GM18519 (cell line): ENCODE data around the gene C4orf36.
"Not testable (repeated sequence)": the region's sequence is repeated elsewhere in the genome, so short reads cannot be mapped to it uniquely, and the experiment has no call there.

ENCODE experiments used
- ATAC-seq: cut with Tn5 transposase; IDR thresholded peaks from one replicate; pipeline ENCODE4 v1.9.1; 2021; ENCODE audit warnings: mild to moderate bottlenecking, moderate library complexity; ENCODE audit not compliant: unreplicated experiment, low FRiP score

Gene C4orf36

GRCh38 chr4:86917212-86918039 lies 25.2 kb upstream of the C4orf36 start:
- no peak for ATAC-seq

- ATAC-seq, result no peak
These were observed 24.2 kb upstream of the C4orf36 start for GRCh38 chr4:86916392-86916791.

DNA sequence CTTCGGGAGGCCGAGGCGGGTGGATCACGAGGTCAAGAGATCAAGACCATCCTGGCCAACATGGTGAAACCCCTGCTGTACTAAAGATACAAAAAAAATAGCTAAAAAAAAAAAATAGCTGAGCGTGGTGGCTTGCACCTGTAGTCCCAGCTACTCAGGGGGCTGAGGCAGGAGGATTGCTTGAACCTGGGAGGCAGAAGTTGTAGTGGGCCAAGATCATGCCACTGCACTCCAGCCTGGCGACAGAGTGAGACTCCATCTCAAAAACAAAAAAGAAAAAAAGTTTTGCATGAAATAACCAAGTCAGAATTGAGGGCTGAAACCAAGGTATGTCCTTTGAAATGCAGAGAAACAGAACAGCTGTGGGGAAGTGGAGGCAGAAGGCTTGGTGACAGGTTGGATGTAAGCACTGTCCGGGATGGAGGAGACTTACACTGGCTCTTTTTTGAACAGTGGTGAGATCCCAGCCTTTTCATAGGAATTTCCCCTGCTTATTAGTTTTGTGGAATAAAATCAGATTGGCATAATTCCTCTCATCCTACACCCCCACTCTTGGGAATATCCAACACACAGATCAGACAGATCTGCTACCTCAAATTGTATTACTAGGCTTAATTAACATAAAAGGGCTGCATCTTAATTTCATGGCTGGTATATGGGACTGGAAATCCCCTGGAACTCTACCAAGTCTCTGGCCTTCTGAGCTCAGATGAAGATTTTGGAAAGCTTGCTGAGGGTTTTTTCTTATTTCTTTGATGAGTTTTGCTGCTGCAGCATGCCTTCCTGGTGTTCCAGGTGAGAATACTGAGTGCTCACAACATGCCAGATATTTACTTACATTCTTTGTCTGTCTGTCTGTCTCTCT lies 18.8 kb upstream of the C4orf36 start:
- no peak for ATAC-seq

- no peak for ATAC-seq
These were observed 18.1 kb upstream of the C4orf36 start for GRCh38 chr4:86910369-86910768.

GRCh38 chr4:86909546-86910295 lies 17.5 kb upstream of the C4orf36 start:
- ATAC-seq, result no peak

- no peak for ATAC-seq
These were observed 16.0 kb upstream of the C4orf36 start for GRCh38 chr4:86908251-86908657.

- ATAC-seq, result no peak
These were observed 9.6 kb upstream of the C4orf36 start for GRCh38 chr4:86901864-86902263.

DNA sequence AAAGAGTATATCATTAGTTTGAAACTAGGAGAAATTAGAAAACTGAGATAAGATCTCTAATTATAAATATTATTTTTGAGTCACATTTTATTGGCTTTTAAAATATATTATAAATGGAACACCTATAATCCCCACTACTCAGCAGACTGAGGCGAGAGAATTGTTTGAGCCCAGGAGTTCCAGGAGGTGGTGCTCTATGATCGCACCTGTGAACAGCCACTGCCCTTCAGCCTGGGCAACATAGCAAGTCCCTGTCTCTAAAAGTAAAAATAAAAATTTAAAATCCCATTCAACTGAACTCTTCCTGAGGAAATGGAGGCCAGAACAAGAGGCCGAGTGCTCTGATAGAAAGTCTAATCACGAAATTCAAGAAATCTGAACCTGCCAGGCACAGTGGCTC lies 6.3 kb upstream of the C4orf36 start:
- no peak for ATAC-seq

DNA sequence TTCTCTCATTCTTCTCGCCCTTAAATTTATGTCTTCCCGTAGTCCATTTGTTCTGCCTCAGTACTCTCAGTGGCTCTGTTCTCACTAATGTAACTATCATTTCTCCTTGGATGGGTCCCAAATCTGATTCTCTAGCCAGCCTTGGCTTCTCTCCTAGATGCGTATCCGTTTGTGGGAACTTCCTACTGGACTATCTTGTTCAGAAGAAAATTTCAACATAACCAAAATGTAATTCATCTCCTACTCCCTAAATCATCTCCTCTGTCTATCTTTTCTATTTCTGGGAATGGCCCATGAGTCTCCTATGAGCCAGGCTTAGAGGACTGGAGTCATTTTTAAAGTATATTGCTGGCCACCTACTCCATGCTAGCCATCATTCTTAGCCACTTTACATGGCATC lies 4.4 kb upstream of the C4orf36 start:
- no peak for ATAC-seq

DNA sequence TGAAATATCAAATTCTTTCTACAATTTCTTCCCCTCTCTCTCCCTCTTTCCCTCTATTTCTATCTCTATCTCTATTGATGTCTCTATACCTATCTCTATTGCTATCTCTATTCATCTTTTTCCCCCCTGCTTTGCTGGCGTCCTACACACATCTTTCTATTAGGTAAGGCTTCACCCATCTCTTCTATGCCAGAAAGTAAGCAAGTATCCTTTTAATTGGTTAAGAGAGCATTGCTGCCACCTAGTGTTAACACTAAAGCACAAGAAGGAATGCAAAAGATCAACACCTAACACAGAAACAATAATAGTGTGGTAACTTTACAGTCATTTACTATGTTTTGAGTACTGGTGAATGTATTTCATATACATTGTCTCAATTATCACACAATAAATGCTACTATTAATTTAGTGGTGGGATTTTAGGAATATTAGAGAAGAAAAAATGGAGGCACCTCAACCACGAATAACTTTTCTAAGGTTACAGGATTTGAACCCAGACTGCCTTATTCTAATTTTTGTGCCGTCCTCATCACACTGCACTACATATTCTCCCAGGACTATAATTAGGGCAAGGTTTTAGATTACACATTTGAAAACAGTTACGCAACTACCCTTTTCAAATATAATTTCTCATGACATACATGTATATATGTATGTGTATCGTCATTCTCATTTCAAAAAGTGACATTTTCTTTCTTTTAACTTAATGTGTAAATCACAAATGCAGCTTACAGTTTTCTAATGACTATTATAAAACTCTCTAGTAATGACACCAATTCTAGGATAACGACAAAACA lies 3.7 kb upstream of the C4orf36 start:
- peak; percentile 59 for ATAC-seq

GRCh38 chr4:86894455-86894854 lies 2.2 kb upstream of the C4orf36 start:
- no peak for ATAC-seq

- no peak for ATAC-seq
These were observed 914 bp upstream of the C4orf36 start for GRCh38 chr4:86893136-86893535.

GRCh38 chr4:86892636-86892960 lies 376 bp upstream of the C4orf36 start:
- ATAC-seq, result peak; percentile 6

- no peak for ATAC-seq
These were observed 1.4 kb downstream of the C4orf36 start for GRCh38 chr4:86890790-86891189.

DNA sequence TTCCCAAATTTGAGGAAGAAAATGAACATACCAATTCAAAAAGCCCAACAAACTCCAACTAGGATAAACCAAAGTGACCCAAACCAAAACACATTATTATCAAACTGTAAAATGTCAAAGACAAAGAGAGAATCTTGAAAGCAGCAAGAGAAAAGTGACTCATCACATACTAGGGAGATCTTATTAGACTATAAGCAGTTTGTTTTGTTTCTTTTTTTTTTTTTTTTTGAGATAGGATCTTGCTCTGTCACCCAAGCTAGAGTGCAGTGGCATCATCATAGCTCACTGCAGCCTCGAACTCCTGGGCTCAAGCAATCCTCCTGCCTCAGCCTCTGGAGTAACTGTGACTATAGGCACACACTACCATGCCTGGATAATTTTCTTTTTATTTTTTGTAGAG lies 12.6 kb downstream of the C4orf36 start:
- ATAC-seq, result no peak

DNA sequence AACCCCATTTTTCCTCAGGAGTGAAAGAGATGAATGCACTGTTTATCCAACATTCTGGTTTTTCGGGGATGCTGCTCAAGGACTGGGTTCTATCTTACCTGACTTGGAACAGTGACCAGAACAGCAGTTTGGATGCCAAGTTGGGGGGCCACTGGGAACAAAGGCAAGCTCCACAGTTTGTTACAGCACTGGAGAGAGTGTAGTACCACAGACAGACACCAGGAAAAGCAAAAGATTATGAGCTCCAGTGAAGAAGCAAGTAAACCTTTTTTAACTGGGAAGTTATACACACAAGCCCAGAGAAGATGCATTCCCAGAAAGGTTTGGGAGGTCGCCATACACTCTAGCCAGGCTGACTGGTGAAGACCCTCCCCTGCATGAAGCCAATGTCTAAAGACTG lies 13.6 kb downstream of the C4orf36 start:
- ATAC-seq, result no peak

DNA sequence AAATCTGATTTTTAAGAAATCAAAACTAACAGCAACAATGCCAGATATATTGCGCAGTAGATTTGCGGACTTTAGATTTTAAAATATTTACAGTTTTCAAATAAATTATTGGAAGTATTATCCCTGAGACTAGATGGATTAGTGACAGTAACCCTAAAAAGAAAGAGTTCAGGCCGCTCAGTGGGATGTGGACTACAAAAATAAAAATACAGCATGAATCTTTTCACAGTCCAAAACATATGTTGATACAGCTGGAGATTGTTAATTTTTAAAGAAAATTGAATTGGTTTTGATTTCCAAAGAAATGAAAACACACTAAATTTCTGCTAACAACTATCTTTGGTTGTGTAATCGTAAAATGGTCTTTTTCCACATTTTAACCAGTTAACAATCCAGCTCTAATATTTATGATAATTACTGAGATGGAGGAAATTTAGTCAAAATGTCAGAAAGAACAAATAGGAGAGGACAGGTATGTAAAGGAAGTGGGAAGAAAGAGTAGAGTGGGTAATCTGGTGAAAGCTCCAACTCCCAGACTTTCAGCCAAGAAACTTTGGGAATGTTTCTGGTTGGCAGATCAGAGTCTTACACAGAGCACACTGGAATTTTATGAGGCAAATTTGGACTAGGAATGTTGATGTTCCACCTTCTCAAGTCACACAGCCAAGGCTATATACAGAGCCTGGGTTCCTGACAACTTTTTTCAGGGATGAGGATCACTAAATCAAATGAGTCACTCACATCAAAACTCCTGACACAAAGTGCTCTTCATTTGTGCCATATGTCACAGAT lies 15.1 kb downstream of the C4orf36 start:
- ATAC-seq, result no peak

DNA sequence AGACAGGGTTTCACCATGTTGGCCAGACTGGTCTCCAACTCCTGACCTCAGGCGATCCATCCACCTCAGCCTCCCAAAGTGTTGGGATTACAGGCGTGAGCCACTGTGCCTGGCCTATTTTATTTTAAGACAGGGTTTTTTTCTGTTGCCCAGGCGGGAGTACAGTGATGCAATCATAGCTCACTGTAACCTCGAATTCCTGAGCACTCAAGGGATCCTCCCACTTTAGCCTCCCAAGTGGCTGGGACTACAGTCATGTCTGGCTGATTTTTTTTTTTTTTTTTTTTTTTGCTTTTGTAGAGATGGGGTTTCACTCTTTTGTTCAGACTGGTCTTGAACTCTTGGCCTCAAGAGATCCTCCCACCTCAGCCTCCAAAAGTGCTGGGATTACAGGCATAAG lies 16.8 kb downstream of the C4orf36 start:
- ATAC-seq, result not testable (repeated sequence)

GRCh38 chr4:86872135-86872534 lies 20.1 kb downstream of the C4orf36 start:
- ATAC-seq, result no peak
